Measurements from ENCODE around the gene PTPRD. TPM values are rescaled to one million over a fixed set of nuclear protein-coding genes. Genes with fewer than 3 reads are reported as not detected.

The PTPRD gene
- total and polyA plus RNA-seq, 10 donors, result 0.08 to 11.7 (median 2.9) TPM

- no peak for TF ChIP-seq CTCF (IDR thresholded peaks at IDR 0.05 in 8 of 11, conservative IDR thresholded peaks at IDR 0.05 in 3 of 11)
- TF ChIP-seq POLR2AphosphoS5 (IDR thresholded peaks at IDR 0.05), result no peak
- H3K9me3 ChIP-seq, result no peaks in the 10 kb centered on the region
- 11 to 36% (median 29%) methylated on average over 2 of the region's 2 CpGs for WGBS, 5 donors
Measured at GRCh38 chr9:10045598-10045997, 567.2 kb downstream of the PTPRD start.

GRCh38 chr9:10041726-10042229, 571.0 kb downstream of the PTPRD start:
- 56 to 74% (median 61%) methylated on average over 2 of the region's 2 CpGs for WGBS, 5 donors
- Histone ChIP-seq H3K27me3 (replicated peaks in 1 of 7) (no peaks in the 10 kb centered on the region), H3K4me1 (no peaks in the 10 kb centered on the region), H3K36me3 (no peaks in the 10 kb centered on the region), H3K4me3 (no peak overlapping the region), H3K27ac (no peak overlapping the region), H3K9me3 (no peaks in the 10 kb centered on the region)
- DNase-seq, result no peak
- intact Hi-C loops (cut with DNase I; ENCODE audit: low total_unique reads), result no loop called here
- TF ChIP-seq POLR2AphosphoS5 (IDR thresholded peaks at IDR 0.05) (no peak), CTCF (IDR thresholded peaks at IDR 0.05 in 8 of 11, conservative IDR thresholded peaks at IDR 0.05 in 3 of 11) (no peak), POLR2A (IDR thresholded peaks at IDR 0.05) (no peak)

More at GRCh38 chr9:10045598-10045997, 567.2 kb downstream of the PTPRD start:
- Histone ChIP-seq H3K4me1 (no peaks in the 10 kb centered on the region), H3K36me3 (no peaks in the 10 kb centered on the region), H3K27ac (no peak overlapping the region), H3K4me3 (no peak overlapping the region), H3K27me3 (replicated peaks in 1 of 7) (no peaks in the 10 kb centered on the region)
- intact Hi-C loops (cut with DNase I; ENCODE audit: low total_unique reads), result no loop called here
- no peak for DNase-seq

- no peak for DNase-seq
- no peaks in the 10 kb centered on the region for H3K9me3 ChIP-seq
- 82 to 95% (median 90%) methylated on average over 2 of the region's 2 CpGs for WGBS, 5 donors
- no peaks in the 10 kb centered on the region for H3K36me3 ChIP-seq
- no peaks in the 10 kb centered on the region for H3K4me1 ChIP-seq
- H3K4me3 ChIP-seq, result no peak overlapping the region
- intact Hi-C loops (cut with DNase I; ENCODE audit: low total_unique reads), result no loop called here
- H3K27me3 ChIP-seq (replicated peaks in 1 of 7), result no peaks in the 10 kb centered on the region
- TF ChIP-seq CTCF (IDR thresholded peaks at IDR 0.05 in 8 of 11, conservative IDR thresholded peaks at IDR 0.05 in 3 of 11) (no peak), POLR2AphosphoS5 (IDR thresholded peaks at IDR 0.05) (no peak), POLR2A (IDR thresholded peaks at IDR 0.05) (no peak)
- no peak overlapping the region for H3K27ac ChIP-seq
Measured at GRCh38 chr9:10036095-10036494, 576.7 kb downstream of the PTPRD start.

- TF ChIP-seq CTCF (IDR thresholded peaks at IDR 0.05 in 8 of 11, conservative IDR thresholded peaks at IDR 0.05 in 3 of 11) (no peak), POLR2A (IDR thresholded peaks at IDR 0.05) (no peak), POLR2AphosphoS5 (IDR thresholded peaks at IDR 0.05) (no peak)
- Histone ChIP-seq H3K4me1 (no peaks in the 10 kb centered on the region), H3K27me3 (replicated peaks in 1 of 7) (no peaks in the 10 kb centered on the region), H3K4me3 (no peak overlapping the region), H3K27ac (no peak overlapping the region), H3K9me3 (peaks cover 0 to 14% (median 8%) of the 10 kb centered on the region in 8 donors), H3K36me3 (no peaks in the 10 kb centered on the region)
- intact Hi-C loops (cut with DNase I; ENCODE audit: low total_unique reads), result no loop called here
- DNase-seq, result no peak
Measured at GRCh38 chr9:10032166-10032565, 580.6 kb downstream of the PTPRD start.
